Effector memory CD4-positive, alpha-beta T cell (primary cell): ENCODE measurements around the gene HNRNPR.

Experiments used
- DNase-seq, 3 donors: peaks; one replicate each; pipeline ENCODE4 v3.0.0-alpha.2; 2020
- H3K27ac ChIP-seq: 2 replicates; pipeline ENCODE4 v1.7.0; 2013; ENCODE audit warnings: mild to moderate bottlenecking, low read length, moderate library complexity; ENCODE audit not compliant: insufficient read depth, poor library complexity, severe bottlenecking
- H3K27me3 ChIP-seq: replicated peaks from 2 replicates; pipeline ENCODE4 v1.7.0; 2013; ENCODE audit warnings: mild to moderate bottlenecking, low read length; ENCODE audit not compliant: insufficient read depth, control insufficient read depth, poor library complexity, severe bottlenecking
- H3K36me3 ChIP-seq: 2 replicates; pipeline ENCODE4 v1.7.0; 2013; ENCODE audit warnings: mild to moderate bottlenecking, low read length, moderate library complexity; ENCODE audit not compliant: control insufficient read depth, insufficient read depth
- H3K4me1 ChIP-seq: 2 replicates; pipeline ENCODE4 v1.7.0; 2013; ENCODE audit warnings: low read length, mild to moderate bottlenecking; ENCODE audit not compliant: control insufficient read depth, insufficient read depth, poor library complexity, severe bottlenecking
- H3K4me3 ChIP-seq: 2 replicates; pipeline ENCODE4 v1.7.0; 2013; ENCODE audit warnings: low read length, low read depth, mild to moderate bottlenecking; ENCODE audit not compliant: insufficient read depth, poor library complexity, severe bottlenecking
- H3K9me3 ChIP-seq: 2 replicates; pipeline ENCODE4 v1.7.0; 2013; ENCODE audit warnings: mild to moderate bottlenecking, low read length, moderate library complexity; ENCODE audit not compliant: control insufficient read depth
- total RNA-seq, 3 donors: gene quantifications; one replicate each; lab custom pipeline; 2026; lab: John Stamatoyannopoulos, UW

Gene HNRNPR
- total RNA-seq: 111 to 148 (median 117) reads per million in 3 donors

DNA sequence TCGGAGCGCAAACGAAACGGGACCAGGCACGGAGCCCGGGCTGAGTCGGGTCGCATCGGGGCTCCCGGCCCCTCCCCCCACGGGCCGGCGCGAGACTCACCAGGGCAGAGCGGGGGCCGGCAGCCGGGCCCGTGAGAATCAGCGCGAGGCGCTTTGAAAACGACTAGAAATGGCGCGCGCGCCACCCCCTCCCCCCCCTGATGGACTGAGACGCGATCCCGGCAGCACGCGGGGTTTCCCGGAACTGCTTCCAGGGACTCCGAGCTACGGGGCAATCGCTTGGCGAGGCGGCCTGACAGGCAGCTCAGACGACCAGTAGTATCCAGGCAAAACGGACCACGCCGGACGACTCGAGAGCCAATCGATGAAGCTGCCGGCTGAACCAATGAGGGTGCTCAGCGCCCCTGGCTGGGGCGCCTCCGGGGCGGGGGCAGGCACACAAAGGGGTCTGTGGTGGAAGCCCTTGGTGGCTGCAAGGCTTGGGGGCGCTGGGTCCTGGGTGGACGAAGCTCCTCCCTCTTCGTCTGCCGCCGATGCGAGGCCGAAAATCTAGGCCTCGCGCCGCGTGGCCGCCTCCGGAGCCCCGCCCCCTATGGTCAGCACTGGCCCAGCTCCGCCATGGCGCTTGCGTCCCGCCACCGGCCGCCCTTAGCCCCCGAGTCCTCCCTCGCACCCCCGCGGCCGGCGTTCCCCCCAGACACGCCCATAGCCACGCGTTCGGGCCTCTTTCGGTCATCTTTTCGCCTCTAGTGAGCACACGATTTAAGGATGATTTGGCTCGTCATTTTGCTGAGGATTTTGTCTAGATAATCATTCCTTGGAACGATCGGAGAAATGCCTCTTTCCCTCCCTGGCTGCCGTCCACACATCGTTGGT, at the start of gene HNRNPR:
TSS of gene HNRNPR (minus strand) at position 174 of the 876 bp plus-strand sequence. CDS start 3,276 bp downstream, outside the sequence.
- peak within 1 kb of the TSS; percentile 90 for H3K27ac ChIP-seq
- H3K4me1 ChIP-seq: peaks cover 20% of the 10 kb centered on the region
- no peaks in the 10 kb centered on the region for H3K27me3 ChIP-seq
- H3K4me3 ChIP-seq: peak within 1 kb of the TSS; percentile 95
- H3K36me3 ChIP-seq: no peaks in the 10 kb centered on the region
- peak; percentile 92 to 98 (median 98) for DNase-seq
- H3K9me3 ChIP-seq: no peaks in the 10 kb centered on the region

DNA sequence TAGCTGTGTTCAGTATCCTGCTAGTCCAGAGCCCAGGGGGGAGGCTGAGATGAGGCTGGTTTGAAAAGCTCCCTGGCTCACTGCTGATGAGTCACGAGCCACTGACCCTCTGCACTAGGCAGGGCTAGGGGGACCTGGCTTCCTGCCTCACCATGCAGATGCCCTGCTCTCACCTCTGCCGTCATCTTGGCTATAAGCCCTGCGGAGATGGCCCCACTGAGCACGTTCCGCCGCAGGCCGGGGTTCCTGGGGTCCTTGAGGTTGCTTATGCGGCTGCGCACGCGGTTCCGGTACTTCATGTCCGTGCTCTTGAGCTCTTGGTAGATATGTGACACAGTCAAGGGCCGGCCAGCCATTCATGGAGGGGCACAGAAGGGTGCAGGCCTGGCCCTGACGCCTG, 49.6 kb upstream of the HNRNPR start:
- no peaks in the 10 kb centered on the region for H3K36me3 ChIP-seq
- no peaks in the 10 kb centered on the region for H3K9me3 ChIP-seq
- no peaks in the 10 kb centered on the region for H3K27me3 ChIP-seq
- DNase-seq: no peak
- no peak overlapping the region for H3K27ac ChIP-seq
- H3K4me1 ChIP-seq: no peaks in the 10 kb centered on the region
- H3K4me3 ChIP-seq: no peak overlapping the region

DNA sequence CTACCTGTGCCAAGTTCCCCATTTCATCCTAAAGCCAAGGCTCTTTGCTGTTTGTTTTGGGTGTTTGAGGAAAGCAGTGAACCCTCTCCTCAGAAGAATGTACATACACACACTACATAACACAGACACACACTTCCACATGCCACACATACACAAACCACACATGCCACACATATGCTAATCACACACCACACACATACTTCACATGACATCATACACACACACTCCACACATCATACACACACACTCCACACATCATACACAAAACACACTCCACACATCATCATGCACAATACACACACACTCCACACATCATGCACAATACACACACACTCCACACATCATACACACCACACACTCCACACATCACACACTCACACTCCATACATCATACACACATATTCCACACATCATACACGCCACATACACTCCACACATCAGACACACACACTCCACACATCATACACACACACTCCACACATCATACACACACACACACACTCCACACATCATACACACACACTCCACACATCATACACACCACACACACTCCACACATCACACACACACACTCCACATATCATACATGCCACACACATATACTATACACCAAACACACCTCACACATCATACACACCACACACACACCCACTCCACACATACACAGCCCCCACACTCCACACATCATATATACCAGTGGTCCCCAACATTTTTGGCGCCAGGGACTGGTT, 48.2 kb upstream of the HNRNPR start:
- H3K27me3 ChIP-seq: no peaks in the 10 kb centered on the region
- H3K27ac ChIP-seq: no peak overlapping the region
- H3K4me3 ChIP-seq: no peak overlapping the region
- H3K36me3 ChIP-seq: no peaks in the 10 kb centered on the region
- DNase-seq: no peak
- no peaks in the 10 kb centered on the region for H3K4me1 ChIP-seq
- H3K9me3 ChIP-seq: no peaks in the 10 kb centered on the region

DNA sequence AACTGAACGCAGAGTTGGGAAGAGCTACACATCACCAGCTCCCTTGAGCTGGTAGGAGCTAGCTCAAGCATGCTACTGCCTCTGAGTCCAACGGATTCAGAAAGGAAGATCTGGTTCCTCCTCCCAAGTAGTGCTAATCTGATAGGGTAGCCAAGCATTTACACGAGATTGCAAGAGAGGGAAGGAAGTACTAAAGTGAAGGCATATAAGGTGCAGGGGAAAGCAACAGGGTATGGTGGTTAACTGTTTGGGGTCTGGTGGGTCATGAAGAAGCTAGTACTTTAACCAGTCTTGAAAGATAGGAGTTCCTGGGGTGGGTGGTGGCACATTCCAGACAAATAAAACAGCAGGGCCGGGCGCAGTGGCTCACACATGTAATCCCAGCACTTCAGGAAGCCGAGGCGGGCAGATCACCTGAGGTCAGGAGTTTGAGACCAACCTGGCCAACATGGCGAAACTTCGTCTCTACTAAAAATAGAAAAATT, 45.8 kb upstream of the HNRNPR start:
- Histone ChIP-seq H3K9me3 (no peaks in the 10 kb centered on the region), H3K36me3 (no peaks in the 10 kb centered on the region), H3K4me1 (no peaks in the 10 kb centered on the region), H3K27me3 (no peaks in the 10 kb centered on the region), H3K4me3 (no peak overlapping the region), H3K27ac (no peak overlapping the region)
- DNase-seq: no peak

DNA sequence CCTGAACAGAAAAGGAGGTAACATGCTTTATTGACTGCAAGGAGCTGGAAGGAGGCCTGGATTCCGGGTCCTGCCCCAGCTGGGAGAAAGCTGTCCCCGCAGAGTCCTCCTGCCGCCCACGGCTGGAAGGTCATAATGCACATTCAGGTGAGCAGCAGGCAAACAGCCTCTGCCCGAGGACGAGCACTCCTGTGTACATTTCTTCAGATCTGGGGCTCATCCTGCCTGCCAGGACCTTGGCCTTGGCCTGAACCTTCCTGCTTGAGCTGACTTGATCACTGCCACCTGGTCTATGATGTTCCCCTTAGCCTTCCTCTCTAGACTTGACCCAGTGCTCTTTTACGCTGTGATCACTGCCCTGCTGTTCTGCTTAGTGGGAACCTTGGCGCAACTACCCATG, 43.4 kb upstream of the HNRNPR start:
- no peaks in the 10 kb centered on the region for H3K27me3 ChIP-seq
- DNase-seq: no peak
- H3K36me3 ChIP-seq: peaks cover 7% of the 10 kb centered on the region
- H3K4me3 ChIP-seq: no peak overlapping the region
- no peaks in the 10 kb centered on the region for H3K9me3 ChIP-seq
- H3K4me1 ChIP-seq: no peaks in the 10 kb centered on the region
- H3K27ac ChIP-seq: no peak overlapping the region

DNA sequence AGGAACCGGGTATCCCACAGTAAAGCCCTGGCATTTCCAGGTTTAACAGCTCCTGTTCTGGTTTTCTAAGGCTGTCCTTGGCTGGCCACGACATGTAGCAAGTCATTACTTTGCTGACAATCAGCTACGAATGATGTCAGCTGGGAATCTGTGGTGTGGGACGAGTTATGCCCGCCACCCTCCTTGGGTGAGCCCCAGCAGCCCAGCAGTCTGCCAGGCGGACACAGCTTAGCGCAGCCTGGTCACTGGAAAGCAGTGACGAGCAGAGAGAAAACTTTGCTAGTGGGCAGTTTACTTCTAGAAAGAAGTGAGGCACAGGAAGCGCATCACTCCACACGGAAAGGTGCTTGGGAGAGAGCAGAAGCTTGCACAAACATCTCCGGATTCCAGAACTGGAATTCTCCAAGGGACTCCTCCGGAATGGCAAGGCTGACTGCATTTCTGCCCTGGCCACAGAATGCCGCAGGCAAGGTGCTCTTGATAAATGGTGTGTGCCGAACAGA, 41.1 kb upstream of the HNRNPR start:
- no peak for DNase-seq
- Histone ChIP-seq H3K27ac (no peak overlapping the region), H3K4me3 (no peak overlapping the region), H3K9me3 (no peaks in the 10 kb centered on the region), H3K36me3 (peaks cover 7% of the 10 kb centered on the region), H3K4me1 (no peaks in the 10 kb centered on the region), H3K27me3 (no peaks in the 10 kb centered on the region)

DNA sequence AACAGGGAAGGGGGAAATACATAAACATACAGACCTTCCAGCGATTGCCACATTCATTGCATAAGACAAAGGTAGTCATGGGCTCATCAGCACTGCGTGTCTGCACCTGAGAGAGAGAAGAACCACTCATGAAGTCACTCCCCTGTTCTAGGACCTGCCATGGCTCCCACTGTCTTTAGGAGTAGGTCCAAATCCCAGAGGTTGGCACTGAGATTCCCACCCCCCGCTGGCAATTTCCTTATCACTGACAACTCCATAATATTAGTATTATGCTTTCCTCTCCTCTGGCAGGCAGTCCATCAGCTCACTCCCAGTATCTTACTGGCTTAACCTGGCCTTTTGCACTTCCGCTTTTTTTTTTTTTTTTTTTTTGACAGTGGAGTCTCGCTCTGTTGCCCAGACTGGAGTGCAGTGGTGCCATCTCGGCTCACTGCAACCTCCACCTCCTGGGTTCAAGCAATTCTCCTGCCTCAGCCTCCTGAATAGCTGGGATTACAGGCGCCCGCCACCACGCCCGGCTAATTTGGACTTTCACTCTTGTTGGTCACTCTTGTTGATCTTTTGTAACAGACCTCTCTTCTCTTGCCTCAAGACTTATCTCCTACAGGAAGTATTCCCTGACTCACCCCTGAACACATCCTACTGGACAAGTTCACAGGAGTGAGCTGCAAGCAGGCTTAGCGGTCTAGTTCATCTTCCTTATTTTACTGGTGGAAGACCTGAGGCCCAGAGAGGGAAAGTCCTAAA, 40.4 kb upstream of the HNRNPR start:
- H3K36me3 ChIP-seq: peaks cover 7% of the 10 kb centered on the region
- no peaks in the 10 kb centered on the region for H3K27me3 ChIP-seq
- H3K27ac ChIP-seq: no peak overlapping the region
- no peaks in the 10 kb centered on the region for H3K4me1 ChIP-seq
- H3K4me3 ChIP-seq: no peak overlapping the region
- H3K9me3 ChIP-seq: no peaks in the 10 kb centered on the region
- no peak for DNase-seq

DNA sequence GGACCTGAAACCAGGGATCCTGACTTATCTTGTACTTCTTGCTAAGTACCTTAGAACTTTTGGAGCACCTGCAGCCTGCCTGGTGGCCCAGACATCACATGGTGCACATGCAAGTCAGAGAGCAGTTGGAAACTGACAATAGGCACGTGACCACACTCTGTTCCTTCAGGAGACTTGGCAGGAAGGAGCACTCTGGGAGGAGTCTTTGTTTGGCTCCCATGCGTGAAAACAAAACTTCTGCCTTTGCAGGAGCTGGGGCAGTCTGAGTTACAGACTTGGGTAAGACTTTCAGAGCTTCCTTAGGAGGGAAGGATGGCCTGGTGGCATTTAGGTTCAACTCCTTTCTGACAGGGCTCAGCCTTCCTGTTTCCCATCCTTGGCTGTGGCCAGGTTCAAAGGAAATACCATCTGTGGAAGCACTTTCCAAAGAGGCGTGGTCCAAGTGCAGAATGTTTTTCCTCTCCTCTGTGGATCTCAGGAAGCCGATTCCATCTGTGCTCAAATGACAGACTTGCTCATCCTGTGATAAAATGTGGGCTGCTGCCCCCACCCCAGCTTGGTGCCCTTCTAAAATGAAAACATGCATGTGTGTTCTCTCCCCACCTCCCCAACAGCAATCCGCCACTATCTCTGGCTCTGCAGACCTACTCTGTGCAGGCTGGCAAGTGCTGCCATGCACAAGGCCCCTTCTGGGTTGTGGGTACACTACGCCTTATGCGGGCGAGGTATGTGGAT, 39.7 kb upstream of the HNRNPR start:
- peaks cover 7% of the 10 kb centered on the region for H3K36me3 ChIP-seq
- H3K9me3 ChIP-seq: no peaks in the 10 kb centered on the region
- no peaks in the 10 kb centered on the region for H3K27me3 ChIP-seq
- no peaks in the 10 kb centered on the region for H3K4me1 ChIP-seq
- H3K27ac ChIP-seq: no peak overlapping the region
- no peak for DNase-seq
- H3K4me3 ChIP-seq: no peak overlapping the region

DNA sequence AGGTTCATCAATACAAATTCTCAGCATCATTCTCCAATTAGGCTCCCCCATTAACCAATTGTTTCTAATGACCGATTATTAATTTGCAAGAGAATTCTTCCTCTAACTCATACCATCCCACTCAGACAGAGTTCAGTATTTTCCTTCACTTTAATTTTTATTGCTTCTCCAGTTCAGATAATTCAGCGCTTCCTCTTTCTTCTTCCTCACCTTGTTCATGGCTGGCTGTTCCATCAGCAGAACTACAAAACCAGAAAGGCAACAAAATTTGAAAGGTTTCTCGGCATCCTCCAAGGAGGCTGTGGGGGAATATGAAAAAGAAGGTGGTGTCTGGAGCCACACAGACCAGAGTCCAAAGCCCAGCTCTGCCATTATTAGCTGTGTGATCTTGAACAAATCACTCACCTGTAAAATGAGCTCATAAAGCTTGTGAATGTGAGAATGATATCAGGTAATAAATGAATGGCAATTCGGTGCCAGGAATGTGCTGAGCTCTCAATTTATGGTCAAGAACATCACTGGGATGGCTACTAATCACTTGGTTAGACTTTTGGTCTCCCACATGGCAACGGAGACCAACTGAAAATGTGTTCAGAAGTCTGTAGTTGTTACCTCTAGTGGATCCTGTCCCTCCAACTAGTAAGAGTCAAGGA, 37.3 kb upstream of the HNRNPR start:
- DNase-seq: no peak
- Histone ChIP-seq H3K27me3 (no peaks in the 10 kb centered on the region), H3K9me3 (no peaks in the 10 kb centered on the region), H3K4me3 (no peak overlapping the region), H3K36me3 (peaks cover 7% of the 10 kb centered on the region), H3K27ac (no peak overlapping the region), H3K4me1 (no peaks in the 10 kb centered on the region)
